PFSK-1 (cell line): ENCODE measurements around the gene KHK. TPM values are rescaled to one million over a fixed set of nuclear protein-coding genes. Genes with fewer than 3 reads are reported as not detected.
A peak's percentile ranks its signal among the peaks of the same experiment; 100 is the strongest.

ENCODE experiments used
- FOXP2 ChIP-seq: optimal IDR thresholded peaks from 2 replicates; pipeline ENCODE3; 2011; ENCODE audit warnings: borderline replicate concordance, control low read depth, inconsistent platforms; ENCODE audit not compliant: insufficient read depth; ENCODE audit errors: extremely low read length, extremely low read depth
- POLR2AphosphoS5 ChIP-seq: IDR thresholded peaks from 2 replicates; pipeline ENCODE4 v1.6.1; 2012; ENCODE audit warnings: low read depth, mild to moderate bottlenecking, control low read depth, low read length, moderate library complexity
- REST ChIP-seq, 2 experiments: IDR thresholded peaks; 2 replicates each; pipeline versions ENCODE4 v1.6.1 to v1.8.0; 2011 to 2012; ENCODE audit warnings: low read depth in 2 of 2, low read length in 2 of 2, control low read depth in 1 of 2, inconsistent platforms in 1 of 2, mild to moderate bottlenecking in 1 of 2, moderate library complexity in 1 of 2; ENCODE audit not compliant: insufficient read depth in 1 of 2
- SIN3A ChIP-seq: IDR thresholded peaks from 2 replicates; pipeline ENCODE4 v1.6.1; 2012; ENCODE audit warnings: mild to moderate bottlenecking, low read length, moderate library complexity, borderline replicate concordance; ENCODE audit not compliant: insufficient read depth
- TAF1 ChIP-seq: IDR thresholded peaks from 2 replicates; pipeline ENCODE4 v1.6.1; 2012; ENCODE audit warnings: low read length, control low read depth, borderline replicate concordance; ENCODE audit not compliant: insufficient read depth
- polyA plus RNA-seq: library from polyadenylated mRNA; unstranded; fragments of >200 nt; gene quantifications from one replicate; pipeline ENCODE4 v1.2.1, GENCODE V29; 2012; ENCODE audit warnings: low read depth, missing spikeins; ENCODE audit not compliant: insufficient read length

KHK gene
- polyA plus RNA-seq = 23.5 TPM

- no peak for TF ChIP-seq SIN3A
- TF ChIP-seq POLR2AphosphoS5 = peak; percentile 4; the same call in 1 of the 2 replicates
Observed at GRCh38 chr2:27086724-27087593, at the start of gene KHK. KHK (plus strand) TSS chr2:27086772; CDS start chr2:27087260, 488 bp downstream.

GRCh38 chr2:27038012-27038411 lies 48.6 kb upstream of the KHK start:
- TF ChIP-seq TAF1 = no peak
- no peak for TF ChIP-seq POLR2AphosphoS5
- TF ChIP-seq FOXP2 = no peak
- no peak for TF ChIP-seq SIN3A
- TF ChIP-seq REST (IDR thresholded peaks at IDR 0.05; ENCODE audit: insufficient read depth in 1 of 2, low read depth in 2 of 2, low read length in 2 of 2) = no peak

GRCh38 chr2:27038631-27039339 lies 47.8 kb upstream of the KHK start:
- TF ChIP-seq TAF1 (no peak), SIN3A (no peak), REST (IDR thresholded peaks at IDR 0.05; ENCODE audit: insufficient read depth in 1 of 2, low read depth in 2 of 2, low read length in 2 of 2) (no peak), FOXP2 (no peak), POLR2AphosphoS5 (no peak)

- TF ChIP-seq REST (IDR thresholded peaks at IDR 0.05; ENCODE audit: insufficient read depth in 1 of 2, low read depth in 2 of 2, low read length in 2 of 2) (no peak), FOXP2 (no peak), SIN3A (no peak), POLR2AphosphoS5 (no peak), TAF1 (no peak)
Observed at GRCh38 chr2:27039426-27039825, 47.1 kb upstream of the KHK start.

- TF ChIP-seq REST (IDR thresholded peaks at IDR 0.05; ENCODE audit: insufficient read depth in 1 of 2, low read depth in 2 of 2, low read length in 2 of 2) = no peak
- no peak for TF ChIP-seq POLR2AphosphoS5
- TF ChIP-seq FOXP2 = no peak
- TF ChIP-seq SIN3A = no peak
- no peak for TF ChIP-seq TAF1
Observed at GRCh38 chr2:27039871-27040270, 46.7 kb upstream of the KHK start.
